Endothelial cell of umbilical vein (primary cell): ENCODE results near the gene BRCA1. TPM values are rescaled to one million over a fixed set of nuclear protein-coding genes. Genes with fewer than 3 reads are reported as not detected.

Source experiments
- BruUV-seq: library from RNA; stranded (reverse); fragments of 400-500 nt; replicated peaks from 2 replicates; lab custom pipeline; 2021; lab: Mats Ljungman, UMichigan
- CTCF ChIA-PET: fragments of 300-600, 350-600 bp; sonication (Branson Sonifier 250); formaldehyde crosslinking; loops from one replicate; lab custom pipeline; 2021; ENCODE audit warnings: antibody characterized with exemption, inconsistent platforms; lab: Charles Lee
- POLR2A ChIA-PET: fragments of 300-600, 350-600 bp; sonication (Branson Sonifier 250); formaldehyde crosslinking; loops from one replicate; lab custom pipeline; 2021; ENCODE audit warnings: antibody characterized with exemption, inconsistent platforms; lab: Charles Lee
- DNase-seq: peaks from one replicate; pipeline ENCODE4 v3.0.0-alpha.2; 2011; ENCODE audit warnings: low read depth, low spot score
- FAIRE-seq: peaks from 2 replicates; lab custom pipeline; 2011; peaks lifted over from hg19 to GRCh38; lab: Jason Lieb, UNC
- H2AFZ ChIP-seq: 2 replicates; pipeline ENCODE4 v1.6.0; 2012; ENCODE audit warnings: low read depth, low read length, control low read depth, inconsistent platforms
- H3K27ac ChIP-seq: 2 replicates; pipeline ENCODE4 v1.5.1; 2011; ENCODE audit warnings: low read depth, mild to moderate bottlenecking, control low read depth, low read length, moderate library complexity; ENCODE audit not compliant: insufficient read depth
- H3K27me3 ChIP-seq, 2 experiments: 2 replicates each; pipeline versions ENCODE4 v1.6.0 to v1.6.1; 2011; ENCODE audit warnings: low read length in 2 of 2, mixed read lengths in 1 of 2; ENCODE audit not compliant: control insufficient read depth in 2 of 2, insufficient read depth in 2 of 2
- H3K36me3 ChIP-seq, 2 experiments: 2 replicates in 1 of 2; 3 replicates in 1 of 2; pipeline ENCODE4 v1.5.1; 2011; ENCODE audit warnings: low read length in 2 of 2, mild to moderate bottlenecking in 1 of 2, moderate library complexity in 1 of 2; ENCODE audit not compliant: control insufficient read depth in 2 of 2, insufficient read depth in 2 of 2; ENCODE audit errors: extremely low read depth in 1 of 2
- H3K4me1 ChIP-seq: 3 replicates; pipeline ENCODE4 v1.5.1; 2011; ENCODE audit warnings: mild to moderate bottlenecking, low read length; ENCODE audit not compliant: control insufficient read depth, insufficient read depth; ENCODE audit errors: extremely low read depth
- H3K4me2 ChIP-seq: 2 replicates; pipeline ENCODE4 v1.6.1; 2011; ENCODE audit warnings: low read length, control low read depth, mixed read lengths; ENCODE audit not compliant: insufficient read depth
- H3K4me3 ChIP-seq, 3 experiments: fragments of 200-600 bp in 1 of 3; sonication (generic), shearing (Covaris generic) in 1 of 3; replicated peaks in 1 of 3; 2 replicates each; pipeline ENCODE4 v1.5.1; 2011 to 2016; ENCODE audit warnings: control low read depth in 3 of 3, low read length in 3 of 3, mild to moderate bottlenecking in 2 of 3, inconsistent platforms in 1 of 3, low read depth in 1 of 3, moderate library complexity in 1 of 3; ENCODE audit not compliant: insufficient read depth in 1 of 3
- H3K79me2 ChIP-seq: 2 replicates; pipeline ENCODE4 v1.6.0; 2012; ENCODE audit warnings: low read length, inconsistent platforms; ENCODE audit not compliant: control insufficient read depth, insufficient read depth
- H3K9ac ChIP-seq: replicated peaks from 2 replicates; pipeline ENCODE3; 2011; ENCODE audit warnings: low read length, control low read depth; ENCODE audit not compliant: insufficient read depth; ENCODE audit errors: extremely low read depth
- H3K9me1 ChIP-seq: replicated peaks from 3 replicates; pipeline ENCODE4 v1.6.0; 2011; ENCODE audit warnings: mild to moderate bottlenecking, low read length; ENCODE audit not compliant: control insufficient read depth, insufficient read depth; ENCODE audit errors: extremely low read depth
- H3K9me3 ChIP-seq: replicated peaks from 2 replicates; pipeline ENCODE4 v1.5.1; 2012; ENCODE audit warnings: low read length, inconsistent platforms; ENCODE audit not compliant: control insufficient read depth, insufficient read depth
- H4K20me1 ChIP-seq: replicated peaks from 2 replicates; pipeline ENCODE3; 2011; ENCODE audit warnings: mild to moderate bottlenecking, low read length; ENCODE audit not compliant: control insufficient read depth, insufficient read depth; ENCODE audit errors: extremely low read depth
- FOS ChIP-seq: IDR thresholded peaks from 2 replicates; pipeline ENCODE4 v1.6.1; 2011; ENCODE audit warnings: mild to moderate bottlenecking, low read length, moderate library complexity, borderline replicate concordance; ENCODE audit not compliant: insufficient read depth
- GATA2 ChIP-seq: IDR thresholded peaks from 2 replicates; pipeline ENCODE4 v1.7.0; 2011; ENCODE audit warnings: low read depth, mild to moderate bottlenecking, moderate library complexity, mixed read lengths, low read length; ENCODE audit not compliant: insufficient read length, insufficient read depth
- JUN ChIP-seq: IDR thresholded peaks from 2 replicates; pipeline ENCODE4 v1.6.1; 2011; ENCODE audit warnings: borderline replicate concordance, low read depth; ENCODE audit not compliant: insufficient read length, insufficient read depth
- POLR2AphosphoS5 ChIP-seq: IDR thresholded peaks from 2 replicates; pipeline ENCODE4 v1.6.1; 2012; ENCODE audit warnings: low read depth, mild to moderate bottlenecking, control low read depth, low read length, moderate library complexity; ENCODE audit not compliant: insufficient read depth
- dilution Hi-C: fragments of 300-500 bp; cut with MboI; formaldehyde crosslinking; loops from one replicate; pipeline ENCODE4 v1.15.0; 2019; ENCODE audit warnings: low sequenced_read_pairs; ENCODE audit not compliant: extremely low pct_ligation_motif_present
- intact Hi-C: fragments of 100-400 bp; cut with micrococcal nuclease; formaldehyde crosslinking; loops from one replicate; pipeline ENCODE4 v1.10.0; 2022
- polyA plus RNA-seq, 4 experiments: library from polyadenylated mRNA; depleted of rRNA in 3 of 4; stranded (reverse) in 3 of 4; unstranded in 1 of 4; fragments of >200 nt; gene quantifications; 2 replicates each; pipeline versions ENCODE4 v1.2.1 to v1.2.3, GENCODE V29; 2011 to 2012; ENCODE audit warnings: missing spikeins in 1 of 4
- total RNA-seq: library from RNA; stranded (reverse); gene quantifications from 2 replicates; pipeline ENCODE4 v1.2.3, GENCODE V29; 2021
- TF ChIP-seq, protein P1 (sequence below): IDR thresholded peaks from 2 replicates; pipeline ENCODE4 v1.6.1; 2011; ENCODE audit not compliant: insufficient read depth, insufficient read length
- TF ChIP-seq, protein P2 (sequence below), 2 donors: IDR thresholded peaks; 1 replicate in 1 of 2; 2 replicates in 1 of 2; pipeline ENCODE4 v1.5.1; 2011; ENCODE audit warnings: low read length in 2 of 2, mild to moderate bottlenecking in 2 of 2, moderate library complexity in 2 of 2, control low read depth in 1 of 2, inconsistent platforms in 1 of 2, low read depth in 1 of 2; ENCODE audit not compliant: insufficient read depth in 1 of 2; ENCODE audit errors: extremely low read depth in 1 of 2

The BRCA1 gene
- total and polyA plus RNA-seq, 2 donors (not counting 3 experiments of a cell fraction or from before 2014, with no cell fraction given): 14.3 to 29.0 TPM

- FAIRE-seq: peak; percentile 42
- H3K36me3 ChIP-seq: peaks cover 0 to 5% of the 10 kb centered on the region in 2 experiments
- H3K4me1 ChIP-seq: no peaks in the 10 kb centered on the region
- no peaks in the 10 kb centered on the region for H3K9me1 ChIP-seq
- H3K4me2 ChIP-seq: no peak overlapping the region
- no peaks in the 10 kb centered on the region for H4K20me1 ChIP-seq
- no peak overlapping the region for H3K4me3 ChIP-seq
- H3K9me3 ChIP-seq: no peaks in the 10 kb centered on the region
- intact Hi-C loops (no loop called here), dilution Hi-C loops (no loop called here)
- ChIA-PET CTCF (no interaction called here), POLR2A (no interaction called here)
- H3K79me2 ChIP-seq: no peaks in the 10 kb centered on the region
- no TSS peak for BruUV-seq
- no peaks in the 10 kb centered on the region for H3K27me3 ChIP-seq
- no peak overlapping the region for H3K27ac ChIP-seq
- peak; percentile 23 for DNase-seq
- no peak overlapping the region for H3K9ac ChIP-seq
- no peak for TF ChIP-seq POLR2AphosphoS5
- no peak for TF ChIP-seq FOS
- TF ChIP-seq, protein P1, sequence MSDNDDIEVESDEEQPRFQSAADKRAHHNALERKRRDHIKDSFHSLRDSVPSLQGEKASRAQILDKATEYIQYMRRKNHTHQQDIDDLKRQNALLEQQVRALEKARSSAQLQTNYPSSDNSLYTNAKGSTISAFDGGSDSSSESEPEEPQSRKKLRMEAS: no peak
- no peak for TF ChIP-seq JUN
- TF ChIP-seq, protein P2, sequence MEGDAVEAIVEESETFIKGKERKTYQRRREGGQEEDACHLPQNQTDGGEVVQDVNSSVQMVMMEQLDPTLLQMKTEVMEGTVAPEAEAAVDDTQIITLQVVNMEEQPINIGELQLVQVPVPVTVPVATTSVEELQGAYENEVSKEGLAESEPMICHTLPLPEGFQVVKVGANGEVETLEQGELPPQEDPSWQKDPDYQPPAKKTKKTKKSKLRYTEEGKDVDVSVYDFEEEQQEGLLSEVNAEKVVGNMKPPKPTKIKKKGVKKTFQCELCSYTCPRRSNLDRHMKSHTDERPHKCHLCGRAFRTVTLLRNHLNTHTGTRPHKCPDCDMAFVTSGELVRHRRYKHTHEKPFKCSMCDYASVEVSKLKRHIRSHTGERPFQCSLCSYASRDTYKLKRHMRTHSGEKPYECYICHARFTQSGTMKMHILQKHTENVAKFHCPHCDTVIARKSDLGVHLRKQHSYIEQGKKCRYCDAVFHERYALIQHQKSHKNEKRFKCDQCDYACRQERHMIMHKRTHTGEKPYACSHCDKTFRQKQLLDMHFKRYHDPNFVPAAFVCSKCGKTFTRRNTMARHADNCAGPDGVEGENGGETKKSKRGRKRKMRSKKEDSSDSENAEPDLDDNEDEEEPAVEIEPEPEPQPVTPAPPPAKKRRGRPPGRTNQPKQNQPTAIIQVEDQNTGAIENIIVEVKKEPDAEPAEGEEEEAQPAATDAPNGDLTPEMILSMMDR (IDR thresholded peaks at IDR 0.05; ENCODE audit: extremely low read depth in 1 of 2, insufficient read depth in 1 of 2, low read depth in 1 of 2, low read length in 2 of 2): no peak
- no peak for TF ChIP-seq GATA2
- no peak overlapping the region for H2AFZ ChIP-seq
Measured at GRCh38 chr17:43092901-43093300, 32.3 kb downstream of the BRCA1 start.
